ENCODE measurements around the gene HSD11B2.

HSD11B2 gene

DNA sequence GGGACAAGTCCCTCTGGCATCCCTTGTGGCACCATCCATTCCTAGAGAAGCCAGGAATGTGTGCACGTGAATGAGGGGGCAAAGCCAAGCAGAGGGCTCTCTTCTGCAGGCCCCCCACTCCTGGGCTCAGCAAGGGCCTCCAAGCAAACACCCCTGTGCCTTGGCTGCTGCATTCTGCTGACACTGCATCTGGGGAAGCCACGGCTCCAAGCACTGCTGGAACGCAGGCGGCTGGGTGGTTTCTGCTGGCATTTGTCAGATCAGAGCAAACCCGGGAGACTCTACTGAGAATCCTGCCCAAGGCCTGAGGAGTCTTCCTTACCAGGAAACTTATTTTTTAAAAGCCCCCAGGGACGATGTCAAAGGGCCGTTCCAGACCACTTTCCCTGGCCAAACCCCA, 26.7 kb downstream of the HSD11B2 start:
- DNase-seq (ENCODE audit: insufficient read length, low spot score), result no peak
- TF ChIP-seq POLR2A (IDR thresholded peaks at IDR 0.05; ENCODE audit: low read depth, low read length) (no peak), TAF1 (IDR thresholded peaks at IDR 0.05; ENCODE audit: low read depth, low read length) (no peak), PAX5 (IDR thresholded peaks at IDR 0.05; ENCODE audit: insufficient read depth, low read length, severe bottlenecking) (no peak), POU2F2 (IDR thresholded peaks at IDR 0.05; ENCODE audit: low read depth, low read length) (no peak), SPI1 (IDR thresholded peaks at IDR 0.05; ENCODE audit: low read depth, low read length) (no peak), POLR2AphosphoS5 (IDR thresholded peaks at IDR 0.05; ENCODE audit: low read depth, low read length) (no peak)
- FAIRE-seq, result no peak

DNA sequence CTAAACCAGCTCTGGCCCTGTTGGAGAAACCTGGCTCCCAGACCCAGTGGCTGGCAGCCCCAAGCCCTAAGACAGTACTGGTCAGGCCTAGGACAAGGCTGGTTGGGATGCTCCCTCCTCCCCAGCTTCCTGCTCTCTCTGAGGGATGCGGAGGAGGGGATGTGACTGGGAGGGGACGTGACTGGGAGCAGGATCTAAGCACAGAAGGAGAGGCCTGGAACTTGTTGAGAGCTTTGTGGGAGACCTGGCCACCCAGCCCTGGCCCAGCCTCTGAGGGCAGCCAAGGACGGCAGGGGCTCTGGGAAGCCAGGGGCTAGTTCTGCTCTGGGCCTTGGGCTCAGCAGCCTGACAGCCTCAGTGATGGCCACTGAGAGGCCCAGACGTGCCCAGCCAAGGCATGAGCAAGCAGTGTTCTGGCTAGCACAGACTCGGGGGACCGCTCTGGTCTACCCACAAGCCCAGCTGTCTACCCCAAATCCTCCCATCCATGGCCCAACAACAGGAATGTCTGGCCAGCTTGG, 27.3 kb downstream of the HSD11B2 start:
- DNase-seq (ENCODE audit: insufficient read length, low spot score), result no peak
- TF ChIP-seq POU2F2 (IDR thresholded peaks at IDR 0.05; ENCODE audit: low read depth, low read length) (no peak), SPI1 (IDR thresholded peaks at IDR 0.05; ENCODE audit: low read depth, low read length) (no peak), POLR2AphosphoS5 (IDR thresholded peaks at IDR 0.05; ENCODE audit: low read depth, low read length) (no peak), TAF1 (IDR thresholded peaks at IDR 0.05; ENCODE audit: low read depth, low read length) (no peak)
- no peak for FAIRE-seq

DNA sequence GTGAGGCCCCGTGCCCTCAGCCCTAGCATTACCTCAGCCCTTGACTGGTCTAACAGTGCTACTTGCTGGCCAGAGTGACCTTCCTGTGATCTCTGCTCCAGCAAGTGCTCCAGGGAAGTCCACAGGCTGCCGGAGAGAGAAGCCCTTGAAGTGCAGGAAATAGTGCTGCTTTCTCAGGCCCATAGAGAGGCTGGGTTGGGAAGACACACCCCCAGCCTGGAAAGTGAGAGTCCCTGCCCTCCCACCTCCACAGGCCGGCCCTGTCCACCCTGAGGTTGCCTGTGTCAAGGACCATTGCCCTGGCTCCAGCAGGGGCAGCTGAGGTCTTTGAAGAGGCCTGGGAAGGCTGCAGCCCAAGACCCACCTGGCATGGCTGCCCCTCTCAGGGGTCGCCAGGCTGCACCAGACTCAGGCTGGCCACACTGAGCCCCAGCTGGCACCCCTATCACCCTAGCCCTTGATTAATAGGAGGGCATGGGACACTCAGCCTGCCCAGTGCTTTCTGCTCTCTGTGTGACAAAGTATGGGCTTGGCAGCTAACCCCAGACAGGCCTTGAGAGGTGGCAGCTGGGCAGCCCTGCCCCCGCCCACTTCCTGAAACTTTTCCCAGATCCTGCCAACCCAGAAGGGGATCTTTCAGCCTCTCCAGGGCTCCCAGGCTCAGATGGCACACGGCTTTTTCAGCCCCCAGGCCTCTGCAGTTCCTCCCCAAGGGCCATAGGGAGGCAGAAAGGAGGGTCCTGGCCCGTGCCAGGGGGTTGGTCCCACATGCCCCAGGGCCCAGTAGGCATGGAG, 28.3 kb downstream of the HSD11B2 start:
- FAIRE-seq, result no peak
- TF ChIP-seq POLR2A (IDR thresholded peaks at IDR 0.05; ENCODE audit: low read depth, low read length), result no peak
- no peak for TF ChIP-seq POLR2AphosphoS5 (IDR thresholded peaks at IDR 0.05; ENCODE audit: low read depth, low read length)
- TF ChIP-seq POU2F2 (IDR thresholded peaks at IDR 0.05; ENCODE audit: low read depth, low read length), result no peak
- TF ChIP-seq PAX5 (IDR thresholded peaks at IDR 0.05; ENCODE audit: insufficient read depth, low read length, severe bottlenecking), result no peak
- no peak for TF ChIP-seq TAF1 (IDR thresholded peaks at IDR 0.05; ENCODE audit: low read depth, low read length)
- TF ChIP-seq SPI1 (IDR thresholded peaks at IDR 0.05; ENCODE audit: low read depth, low read length), result no peak
- no peak for DNase-seq (ENCODE audit: insufficient read length, low spot score)

DNA sequence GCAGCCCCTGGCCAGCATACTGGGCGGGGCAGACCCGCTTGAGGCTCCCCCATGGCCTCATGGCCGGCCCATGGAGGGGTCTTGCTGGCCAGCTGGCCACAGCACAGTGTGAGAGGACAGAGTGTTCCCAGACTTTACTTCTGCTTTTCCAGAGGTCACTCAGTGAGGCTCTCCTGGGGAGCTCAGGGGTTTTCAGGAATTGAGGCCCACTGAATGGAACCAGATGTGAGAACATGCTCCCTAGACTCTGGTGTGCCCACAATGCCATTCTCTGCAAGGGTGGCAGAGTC, 28.9 kb downstream of the HSD11B2 start:
- FAIRE-seq, result no peak
- no peak for TF ChIP-seq POLR2AphosphoS5 (IDR thresholded peaks at IDR 0.05; ENCODE audit: low read depth, low read length)
- TF ChIP-seq PAX5 (IDR thresholded peaks at IDR 0.05; ENCODE audit: insufficient read depth, low read length, severe bottlenecking), result no peak
- TF ChIP-seq POU2F2 (IDR thresholded peaks at IDR 0.05; ENCODE audit: low read depth, low read length), result no peak
- no peak for TF ChIP-seq SPI1 (IDR thresholded peaks at IDR 0.05; ENCODE audit: low read depth, low read length)
- no peak for TF ChIP-seq TAF1 (IDR thresholded peaks at IDR 0.05; ENCODE audit: low read depth, low read length)
- no peak for TF ChIP-seq POLR2A (IDR thresholded peaks at IDR 0.05; ENCODE audit: low read depth, low read length)
- no peak for DNase-seq (ENCODE audit: insufficient read length, low spot score)

- TF ChIP-seq TAF1 (IDR thresholded peaks at IDR 0.05; ENCODE audit: low read depth, low read length) (no peak), POLR2AphosphoS5 (IDR thresholded peaks at IDR 0.05; ENCODE audit: low read depth, low read length) (no peak), POU2F2 (IDR thresholded peaks at IDR 0.05; ENCODE audit: low read depth, low read length) (no peak), SPI1 (IDR thresholded peaks at IDR 0.05; ENCODE audit: low read depth, low read length) (no peak), POLR2A (IDR thresholded peaks at IDR 0.05; ENCODE audit: low read depth, low read length) (no peak), PAX5 (IDR thresholded peaks at IDR 0.05; ENCODE audit: insufficient read depth, low read length, severe bottlenecking) (no peak)
- FAIRE-seq (no peak), DNase-seq (ENCODE audit: insufficient read length, low spot score) (no peak)
Measured at GRCh38 chr16:67460168-67460567, 29.2 kb downstream of the HSD11B2 start.

DNA sequence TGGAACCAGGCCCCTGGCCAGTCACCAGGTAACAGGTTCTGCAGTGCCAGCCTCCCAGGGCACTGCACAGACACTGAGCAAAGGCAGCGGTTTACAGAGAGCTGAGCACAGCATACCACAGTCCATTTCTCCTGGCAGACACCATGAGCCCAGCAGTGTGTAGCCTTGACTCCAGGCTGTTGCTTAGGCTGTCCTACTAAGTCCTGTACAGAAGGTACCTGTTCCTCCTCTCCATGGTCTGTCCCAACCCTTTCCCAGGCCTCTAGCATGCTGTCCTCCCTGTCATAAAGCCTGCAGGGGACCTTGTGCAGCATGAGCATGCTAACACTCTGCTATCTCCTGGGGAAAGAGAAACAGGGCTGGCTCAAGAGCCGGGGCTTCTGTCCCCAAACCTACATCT, 30.0 kb downstream of the HSD11B2 start:
- FAIRE-seq, result no peak
- no peak for DNase-seq (ENCODE audit: insufficient read length, low spot score)
- TF ChIP-seq POLR2AphosphoS5 (IDR thresholded peaks at IDR 0.05; ENCODE audit: low read depth, low read length) (no peak), SPI1 (IDR thresholded peaks at IDR 0.05; ENCODE audit: low read depth, low read length) (no peak), PAX5 (IDR thresholded peaks at IDR 0.05; ENCODE audit: insufficient read depth, low read length, severe bottlenecking) (no peak), POLR2A (IDR thresholded peaks at IDR 0.05; ENCODE audit: low read depth, low read length) (no peak)

DNA sequence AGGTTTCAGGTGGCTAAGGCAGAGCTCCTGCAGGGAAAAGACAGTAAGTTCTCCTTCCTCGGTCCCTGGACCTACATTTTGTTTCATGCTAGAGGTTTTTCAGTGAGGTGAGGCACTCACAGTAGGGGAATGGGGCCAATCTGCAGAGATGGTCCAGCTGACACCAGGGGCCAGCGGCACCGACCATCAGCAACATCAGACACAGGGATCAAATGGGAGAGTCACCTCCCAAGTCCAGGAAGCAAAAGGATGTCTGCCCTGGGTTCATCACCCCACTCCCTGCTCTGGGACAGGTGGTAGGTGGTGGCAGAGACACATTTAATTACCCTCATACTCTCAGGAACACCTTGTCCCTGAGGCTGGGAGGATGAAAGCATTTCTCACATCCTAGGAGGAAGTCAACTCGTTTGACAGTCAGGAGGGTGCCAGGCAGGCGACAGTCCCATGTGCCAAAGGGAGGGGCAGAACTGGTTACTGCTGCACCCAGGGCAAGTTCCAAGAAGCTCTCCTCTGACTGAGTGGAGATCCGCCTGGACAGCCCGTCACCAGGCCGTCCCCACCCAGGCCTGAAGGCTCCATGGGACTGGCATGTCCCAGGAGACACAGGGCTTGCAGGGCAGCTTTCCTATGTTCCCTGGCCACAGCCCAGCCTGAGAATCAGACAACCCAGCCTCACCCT, 30.8 kb downstream of the HSD11B2 start:
- no peak for FAIRE-seq
- TF ChIP-seq PAX5 (IDR thresholded peaks at IDR 0.05; ENCODE audit: insufficient read depth, low read length, severe bottlenecking), result no peak
- TF ChIP-seq POLR2A (IDR thresholded peaks at IDR 0.05; ENCODE audit: low read depth, low read length), result no peak
- no peak for DNase-seq (ENCODE audit: insufficient read length, low spot score)

DNA sequence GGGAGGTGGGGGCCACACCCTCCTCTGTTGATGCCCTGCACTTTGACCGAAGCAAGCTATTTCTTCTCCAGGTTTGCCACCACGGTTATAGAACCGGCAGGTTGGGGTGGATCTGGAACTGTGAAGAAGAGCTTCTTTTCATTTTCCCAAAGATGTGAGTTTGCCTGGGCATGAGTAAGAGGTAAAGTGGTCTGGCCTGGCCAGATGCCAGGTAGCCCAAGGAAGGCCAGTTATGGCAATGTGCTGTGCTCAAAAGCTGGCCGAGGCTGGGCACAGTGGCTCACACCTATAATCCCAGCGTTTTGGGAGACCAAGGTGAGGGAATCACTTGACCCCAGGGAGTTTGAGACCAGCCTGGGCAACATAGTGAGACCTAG, 31.3 kb downstream of the HSD11B2 start:
- FAIRE-seq (no peak), DNase-seq (ENCODE audit: insufficient read length, low spot score) (no peak)
- TF ChIP-seq POU2F2 (IDR thresholded peaks at IDR 0.05; ENCODE audit: low read depth, low read length), result no peak
- no peak for TF ChIP-seq SPI1 (IDR thresholded peaks at IDR 0.05; ENCODE audit: low read depth, low read length)
- no peak for TF ChIP-seq POLR2AphosphoS5 (IDR thresholded peaks at IDR 0.05; ENCODE audit: low read depth, low read length)
- TF ChIP-seq PAX5 (IDR thresholded peaks at IDR 0.05; ENCODE audit: insufficient read depth, low read length, severe bottlenecking), result no peak
- TF ChIP-seq POLR2A (IDR thresholded peaks at IDR 0.05; ENCODE audit: low read depth, low read length), result no peak
- no peak for TF ChIP-seq TAF1 (IDR thresholded peaks at IDR 0.05; ENCODE audit: low read depth, low read length)

GRCh38 chr16:67463059-67463458, 32.1 kb downstream of the HSD11B2 start:
- FAIRE-seq, result no peak
- TF ChIP-seq SPI1 (IDR thresholded peaks at IDR 0.05; ENCODE audit: low read depth, low read length) (no peak), POLR2A (IDR thresholded peaks at IDR 0.05; ENCODE audit: low read depth, low read length) (no peak), POLR2AphosphoS5 (IDR thresholded peaks at IDR 0.05; ENCODE audit: low read depth, low read length) (no peak), POU2F2 (IDR thresholded peaks at IDR 0.05; ENCODE audit: low read depth, low read length) (no peak), TAF1 (IDR thresholded peaks at IDR 0.05; ENCODE audit: low read depth, low read length) (no peak), PAX5 (IDR thresholded peaks at IDR 0.05; ENCODE audit: insufficient read depth, low read length, severe bottlenecking) (no peak)
- DNase-seq (ENCODE audit: insufficient read length, low spot score), result no peak

DNA sequence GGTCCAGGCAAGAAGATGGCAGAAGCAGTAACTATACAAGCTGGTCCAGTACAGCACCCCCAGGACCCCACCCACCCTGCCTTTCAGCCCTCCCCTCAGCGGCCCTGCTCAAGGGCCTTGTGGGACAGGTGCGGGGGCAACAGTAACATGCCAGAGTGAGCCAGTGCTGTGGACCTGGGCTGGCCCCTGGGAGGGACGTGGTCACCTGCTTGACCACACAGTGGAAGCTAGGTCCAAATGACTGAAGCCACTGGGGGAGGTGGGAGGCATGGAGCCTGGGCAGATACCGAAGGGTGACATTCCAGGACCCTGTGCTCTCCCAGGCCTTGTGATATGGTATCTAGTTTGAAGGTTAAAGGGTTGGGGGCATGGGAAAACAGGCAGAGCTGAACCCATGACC, 32.8 kb downstream of the HSD11B2 start:
- no peak for DNase-seq (ENCODE audit: insufficient read length, low spot score)
- TF ChIP-seq POLR2AphosphoS5 (IDR thresholded peaks at IDR 0.05; ENCODE audit: low read depth, low read length) (no peak), TAF1 (IDR thresholded peaks at IDR 0.05; ENCODE audit: low read depth, low read length) (no peak), SPI1 (IDR thresholded peaks at IDR 0.05; ENCODE audit: low read depth, low read length) (no peak), POLR2A (IDR thresholded peaks at IDR 0.05; ENCODE audit: low read depth, low read length) (no peak)
- FAIRE-seq, result no peak
